ENCODE data around the gene KDM2B.

- TF ChIP-seq EZH2 (IDR thresholded peaks at IDR 0.05) (no peak), POLR2AphosphoS5 (IDR thresholded peaks at IDR 0.05; ENCODE audit: borderline replicate concordance, low read depth, low read length) (no peak)
Measured at GRCh38 chr12:121405211-121405610, 175.6 kb downstream of the KDM2B start.

Data from SK-N-MC (cell line).